Measurements from ENCODE around the gene CARS1.

The CARS1 gene

DNA sequence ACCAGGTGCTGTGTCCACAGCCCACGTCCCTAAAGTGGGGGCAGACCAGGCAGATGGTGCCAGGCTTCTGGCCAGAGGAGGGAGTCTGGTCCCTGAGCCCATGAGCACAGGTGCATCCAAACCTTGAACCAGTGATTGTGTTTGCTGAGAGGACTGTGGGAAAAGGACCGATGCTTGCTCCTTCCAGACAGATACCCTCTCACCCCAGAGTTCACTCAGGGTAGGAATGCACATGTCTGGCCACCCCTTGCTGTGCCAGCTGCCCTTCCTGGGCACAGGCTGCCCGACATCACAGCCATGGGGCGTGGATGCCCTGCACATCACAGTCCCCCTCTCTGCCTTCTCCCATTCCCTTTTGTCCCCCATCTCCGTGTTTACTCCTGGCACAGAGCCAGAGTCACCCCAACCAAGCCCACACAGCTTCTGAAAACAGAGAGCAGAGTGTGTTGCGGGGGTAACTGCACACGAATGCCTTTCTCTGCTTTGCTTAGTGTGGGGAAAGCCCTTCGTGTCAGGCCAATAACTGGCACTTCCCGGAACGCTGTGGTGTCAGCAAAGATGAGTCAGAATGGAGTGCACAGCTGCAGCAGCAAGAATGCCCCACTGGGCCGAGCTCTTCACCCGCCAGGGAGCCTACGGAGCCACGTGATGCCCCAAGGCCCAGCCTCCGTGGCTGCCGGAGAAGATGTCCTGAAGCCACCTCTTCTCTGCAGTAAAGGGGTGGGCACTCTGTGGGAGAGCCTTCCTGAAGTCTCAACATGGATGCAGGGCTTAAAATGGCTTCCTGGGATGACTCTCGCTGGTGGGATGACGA lies 7.6 kb downstream of the CARS1 start:
- Histone ChIP-seq H3K27ac (ENCODE audit: insufficient read depth in 1 of 2, low read depth in 1 of 2, low read length in 2 of 2, poor library complexity in 1 of 2, severe bottlenecking in 2 of 2) (no peak overlapping the region), H3K36me3 (ENCODE audit: control insufficient read depth in 4 of 4, insufficient read depth in 4 of 4, low read length in 3 of 4) (peaks cover 2 to 49% (median 30%) of the 10 kb centered on the region in 4 experiments), H3K9me3 (ENCODE audit: control extremely low read depth in 1 of 5, control insufficient read depth in 4 of 5, insufficient read depth in 2 of 5, low read depth in 1 of 5, low read length in 4 of 5) (no peaks in the 10 kb centered on the region), H3K4me1 (ENCODE audit: control extremely low read depth in 1 of 4, control insufficient read depth in 4 of 4, insufficient read depth in 4 of 4, low read length in 3 of 4) (peaks cover 0 to 11% (median 5%) of the 10 kb centered on the region in 4 experiments), H3K27me3 (replicated peaks in 2 of 5; ENCODE audit: control insufficient read depth in 4 of 5, insufficient read depth in 5 of 5, low read length in 4 of 5) (no peaks in the 10 kb centered on the region), H3K4me3 (ENCODE audit: control insufficient read depth in 1 of 7, extremely low read depth in 1 of 7, insufficient read depth in 4 of 7, low read depth in 2 of 7, low read length in 6 of 7) (no peak overlapping the region)
- peak in 2 of 3 donors; percentile 27 to 38 for DNase-seq
- ChIA-PET CTCF (interaction anchor here (1.0 to 7.3 kb wide), 3 partner anchors 8 to 42 kb away, joined by 3 to 63 read pairs (median 44); partner anchors contain the start of gene CARS1), POLR2A (no interaction called here)
- WGBS (ENCODE audit: insufficient coverage), result 97% methylated on average over 16 of the region's 18 CpGs

DNA sequence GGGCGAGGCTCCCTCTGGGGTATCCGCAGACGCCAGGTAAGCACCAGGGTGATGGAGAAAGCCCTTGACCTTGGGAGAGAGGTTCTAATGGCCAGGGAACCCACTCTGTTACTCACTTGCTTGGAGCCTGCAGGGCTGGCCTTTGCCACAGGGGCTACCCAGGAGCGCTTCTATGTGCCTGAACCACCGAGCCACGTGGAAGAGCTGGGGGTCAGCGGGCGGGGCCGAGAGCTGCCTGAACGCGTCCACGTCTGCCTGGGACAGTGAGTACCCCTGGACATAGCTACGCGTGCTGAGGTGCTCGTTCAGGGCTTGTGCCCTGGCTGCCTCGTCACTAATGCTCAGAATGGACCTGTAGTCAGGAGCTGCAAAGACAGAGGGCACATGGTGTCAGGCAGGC lies 9.6 kb downstream of the CARS1 start:
- Histone ChIP-seq H3K4me1 (ENCODE audit: control extremely low read depth in 1 of 4, control insufficient read depth in 4 of 4, insufficient read depth in 4 of 4, low read length in 3 of 4) (peaks cover 0 to 11% (median 5%) of the 10 kb centered on the region in 4 experiments), H3K9me3 (ENCODE audit: control extremely low read depth in 1 of 5, control insufficient read depth in 4 of 5, insufficient read depth in 2 of 5, low read depth in 1 of 5, low read length in 4 of 5) (no peaks in the 10 kb centered on the region), H3K36me3 (ENCODE audit: control insufficient read depth in 4 of 4, insufficient read depth in 4 of 4, low read length in 3 of 4) (peaks cover 3 to 38% (median 27%) of the 10 kb centered on the region in 4 experiments), H3K4me3 (ENCODE audit: control insufficient read depth in 1 of 7, extremely low read depth in 1 of 7, insufficient read depth in 4 of 7, low read depth in 2 of 7, low read length in 6 of 7) (no peak overlapping the region), H3K27ac (ENCODE audit: insufficient read depth in 1 of 2, low read depth in 1 of 2, low read length in 2 of 2, poor library complexity in 1 of 2, severe bottlenecking in 2 of 2) (no peak overlapping the region), H3K27me3 (replicated peaks in 2 of 5; ENCODE audit: control insufficient read depth in 4 of 5, insufficient read depth in 5 of 5, low read length in 4 of 5) (no peaks in the 10 kb centered on the region)
- 97% methylated on average over 16 of the region's 16 CpGs for WGBS (ENCODE audit: insufficient coverage)
- CTCF ChIA-PET, result interaction anchor here (1.1 to 7.3 kb wide), 5 partner anchors 9 to 169 kb away, joined by 3 to 63 read pairs (median 4); no protein-coding TSS in a partner anchor
- POLR2A ChIA-PET, result no interaction called here
- no peak for DNase-seq

DNA sequence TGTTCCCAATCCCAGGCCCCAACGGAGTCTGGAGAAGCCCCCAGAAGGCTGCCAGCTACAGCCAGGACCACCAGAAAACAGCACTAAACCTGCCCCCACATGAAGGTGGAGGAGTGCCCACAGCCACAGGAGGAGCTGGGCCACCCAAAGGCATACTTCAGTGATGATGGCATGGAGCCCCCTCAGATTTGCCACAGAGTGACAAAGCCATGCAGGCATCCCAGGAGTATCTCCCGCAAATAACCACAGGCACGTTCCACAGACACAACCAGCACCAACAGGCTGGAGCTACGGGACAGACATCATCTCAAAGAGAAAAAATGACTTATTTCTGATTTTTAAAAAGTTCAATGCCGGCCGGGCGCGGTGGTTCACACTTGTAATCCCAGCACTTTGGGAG lies 10.6 kb downstream of the CARS1 start:
- ChIA-PET POLR2A (no interaction called here), CTCF (interaction anchor here (1.1 to 1.5 kb wide), 2 partner anchors 9 to 39 kb away, joined by 3 to 4 read pairs; no protein-coding TSS in a partner anchor)
- Histone ChIP-seq H3K9me3 (ENCODE audit: control extremely low read depth in 1 of 5, control insufficient read depth in 4 of 5, insufficient read depth in 2 of 5, low read depth in 1 of 5, low read length in 4 of 5) (no peaks in the 10 kb centered on the region), H3K27me3 (replicated peaks in 2 of 5; ENCODE audit: control insufficient read depth in 4 of 5, insufficient read depth in 5 of 5, low read length in 4 of 5) (no peaks in the 10 kb centered on the region), H3K36me3 (ENCODE audit: control insufficient read depth in 4 of 4, insufficient read depth in 4 of 4, low read length in 3 of 4) (peaks cover 3 to 45% (median 32%) of the 10 kb centered on the region in 4 experiments), H3K4me1 (ENCODE audit: control extremely low read depth in 1 of 4, control insufficient read depth in 4 of 4, insufficient read depth in 4 of 4, low read length in 3 of 4) (peaks cover 0 to 7% (median 2%) of the 10 kb centered on the region in 4 experiments), H3K27ac (ENCODE audit: insufficient read depth in 1 of 2, low read depth in 1 of 2, low read length in 2 of 2, poor library complexity in 1 of 2, severe bottlenecking in 2 of 2) (no peak overlapping the region), H3K4me3 (ENCODE audit: control insufficient read depth in 1 of 7, extremely low read depth in 1 of 7, insufficient read depth in 4 of 7, low read depth in 2 of 7, low read length in 6 of 7) (no peak overlapping the region)
- no peak for DNase-seq
- 96% methylated on average over 3 of the region's 8 CpGs for WGBS (ENCODE audit: insufficient coverage)

DNA sequence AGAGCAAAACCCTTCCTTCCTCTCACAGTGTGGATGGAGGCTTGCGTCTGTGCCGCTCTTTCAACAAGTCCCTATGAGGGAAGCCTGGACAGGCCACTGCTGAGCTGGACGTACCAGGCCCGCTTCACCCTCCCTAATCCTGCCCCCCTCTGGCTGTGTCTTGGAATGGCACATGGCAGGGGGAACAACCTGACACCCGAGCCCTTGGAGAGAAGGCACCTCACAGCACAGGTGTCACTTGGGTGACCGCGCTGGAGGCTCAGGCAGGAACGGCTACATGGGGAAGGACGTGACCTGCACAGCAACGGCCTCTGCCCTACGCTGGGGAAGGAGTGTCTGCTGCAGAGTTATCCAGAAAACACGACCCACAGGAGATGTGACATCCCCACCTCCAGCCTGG lies 11.0 kb downstream of the CARS1 start:
- Histone ChIP-seq H3K36me3 (ENCODE audit: control insufficient read depth in 4 of 4, insufficient read depth in 4 of 4, low read length in 3 of 4) (peaks cover 3 to 50% (median 34%) of the 10 kb centered on the region in 4 experiments), H3K4me1 (ENCODE audit: control extremely low read depth in 1 of 4, control insufficient read depth in 4 of 4, insufficient read depth in 4 of 4, low read length in 3 of 4) (peaks cover 0 to 3% (median 0%) of the 10 kb centered on the region in 4 experiments), H3K27ac (ENCODE audit: insufficient read depth in 1 of 2, low read depth in 1 of 2, low read length in 2 of 2, poor library complexity in 1 of 2, severe bottlenecking in 2 of 2) (no peak overlapping the region), H3K27me3 (replicated peaks in 2 of 5; ENCODE audit: control insufficient read depth in 4 of 5, insufficient read depth in 5 of 5, low read length in 4 of 5) (no peaks in the 10 kb centered on the region), H3K9me3 (ENCODE audit: control extremely low read depth in 1 of 5, control insufficient read depth in 4 of 5, insufficient read depth in 2 of 5, low read depth in 1 of 5, low read length in 4 of 5) (no peaks in the 10 kb centered on the region), H3K4me3 (ENCODE audit: control insufficient read depth in 1 of 7, extremely low read depth in 1 of 7, insufficient read depth in 4 of 7, low read depth in 2 of 7, low read length in 6 of 7) (no peak overlapping the region)
- DNase-seq, result no peak
- CTCF ChIA-PET, result interaction anchor here (1.5 to 1.6 kb wide), 3 partner anchors 8 to 45 kb away, joined by 3 to 6 read pairs (median 5); no protein-coding TSS in a partner anchor
- POLR2A ChIA-PET, result no interaction called here
- 97% methylated on average over 10 of the region's 12 CpGs for WGBS (ENCODE audit: insufficient coverage)

DNA sequence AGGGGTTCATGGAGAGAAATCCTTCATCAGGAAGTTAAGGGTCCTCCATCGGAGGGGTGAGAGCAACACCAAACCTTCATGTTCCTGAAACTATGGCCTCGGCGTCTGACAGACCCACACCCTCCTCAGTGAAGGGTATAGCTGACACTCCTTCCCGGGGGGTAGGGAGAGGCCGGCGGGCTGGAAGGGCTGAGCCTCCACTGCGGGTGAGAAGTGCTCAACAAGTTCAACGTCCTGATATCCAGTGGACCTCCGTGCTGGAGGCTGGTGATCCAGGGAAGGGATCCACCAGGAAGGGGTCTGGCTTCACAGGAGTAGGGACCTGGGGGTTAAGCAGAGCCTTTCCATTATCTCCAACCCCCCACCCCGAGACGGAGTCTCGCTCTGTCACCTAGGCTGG lies 12.3 kb downstream of the CARS1 start:
- Histone ChIP-seq H3K27ac (ENCODE audit: insufficient read depth in 1 of 2, low read depth in 1 of 2, low read length in 2 of 2, poor library complexity in 1 of 2, severe bottlenecking in 2 of 2) (no peak overlapping the region), H3K27me3 (replicated peaks in 2 of 5; ENCODE audit: control insufficient read depth in 4 of 5, insufficient read depth in 5 of 5, low read length in 4 of 5) (no peaks in the 10 kb centered on the region), H3K4me3 (ENCODE audit: control insufficient read depth in 1 of 7, extremely low read depth in 1 of 7, insufficient read depth in 4 of 7, low read depth in 2 of 7, low read length in 6 of 7) (no peak overlapping the region), H3K36me3 (ENCODE audit: control insufficient read depth in 4 of 4, insufficient read depth in 4 of 4, low read length in 3 of 4) (peaks cover 3 to 61% (median 41%) of the 10 kb centered on the region in 4 experiments), H3K4me1 (ENCODE audit: control extremely low read depth in 1 of 4, control insufficient read depth in 4 of 4, insufficient read depth in 4 of 4, low read length in 3 of 4) (no peaks in the 10 kb centered on the region), H3K9me3 (ENCODE audit: control extremely low read depth in 1 of 5, control insufficient read depth in 4 of 5, insufficient read depth in 2 of 5, low read depth in 1 of 5, low read length in 4 of 5) (no peaks in the 10 kb centered on the region)
- ChIA-PET POLR2A (no interaction called here), CTCF (interaction anchor here (1.5 to 1.6 kb wide), 2 partner anchors 9 to 46 kb away, joined by 5 to 6 read pairs; no protein-coding TSS in a partner anchor)
- WGBS (ENCODE audit: insufficient coverage), result 97% methylated on average over 12 of the region's 12 CpGs
- no peak for DNase-seq

DNA sequence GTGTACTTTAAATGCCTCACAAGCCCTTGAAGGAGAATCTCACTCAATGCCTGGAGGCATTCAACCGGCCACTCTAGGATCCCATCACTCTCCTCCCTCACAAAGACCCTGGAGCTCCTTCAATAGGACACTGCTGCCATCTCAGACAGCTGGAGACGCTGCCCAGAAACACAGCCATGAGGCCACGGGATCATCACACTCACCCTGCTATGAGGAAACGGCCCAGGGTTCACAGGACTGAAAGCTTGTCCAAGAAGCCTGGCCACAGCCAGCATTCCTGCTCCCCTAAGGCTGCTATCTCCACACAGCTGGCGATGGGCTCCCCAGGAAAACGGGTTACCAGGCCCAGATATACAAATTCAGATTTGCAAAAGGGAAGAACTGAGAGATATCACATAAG lies 13.2 kb downstream of the CARS1 start:
- H3K27me3 ChIP-seq (replicated peaks in 2 of 5; ENCODE audit: control insufficient read depth in 4 of 5, insufficient read depth in 5 of 5, low read length in 4 of 5), result no peaks in the 10 kb centered on the region
- CTCF ChIA-PET, result interaction anchor here (1.0 to 1.3 kb wide), 2 partner anchors 39 to 45 kb away, joined by 3 to 4 read pairs; no protein-coding TSS in a partner anchor
- POLR2A ChIA-PET, result no interaction called here
- peaks cover 4 to 59% (median 43%) of the 10 kb centered on the region in 4 experiments for H3K36me3 ChIP-seq (ENCODE audit: control insufficient read depth in 4 of 4, insufficient read depth in 4 of 4, low read length in 3 of 4)
- no peak for DNase-seq
- no peaks in the 10 kb centered on the region for H3K9me3 ChIP-seq (ENCODE audit: control extremely low read depth in 1 of 5, control insufficient read depth in 4 of 5, insufficient read depth in 2 of 5, low read depth in 1 of 5, low read length in 4 of 5)
- H3K4me3 ChIP-seq (ENCODE audit: control insufficient read depth in 1 of 7, extremely low read depth in 1 of 7, insufficient read depth in 4 of 7, low read depth in 2 of 7, low read length in 6 of 7), result no peak overlapping the region
- H3K27ac ChIP-seq (ENCODE audit: insufficient read depth in 1 of 2, low read depth in 1 of 2, low read length in 2 of 2, poor library complexity in 1 of 2, severe bottlenecking in 2 of 2), result no peak overlapping the region
- WGBS (ENCODE audit: insufficient coverage), result 97% methylated on average over 5 of the region's 6 CpGs
- no peaks in the 10 kb centered on the region for H3K4me1 ChIP-seq (ENCODE audit: control extremely low read depth in 1 of 4, control insufficient read depth in 4 of 4, insufficient read depth in 4 of 4, low read length in 3 of 4)

DNA sequence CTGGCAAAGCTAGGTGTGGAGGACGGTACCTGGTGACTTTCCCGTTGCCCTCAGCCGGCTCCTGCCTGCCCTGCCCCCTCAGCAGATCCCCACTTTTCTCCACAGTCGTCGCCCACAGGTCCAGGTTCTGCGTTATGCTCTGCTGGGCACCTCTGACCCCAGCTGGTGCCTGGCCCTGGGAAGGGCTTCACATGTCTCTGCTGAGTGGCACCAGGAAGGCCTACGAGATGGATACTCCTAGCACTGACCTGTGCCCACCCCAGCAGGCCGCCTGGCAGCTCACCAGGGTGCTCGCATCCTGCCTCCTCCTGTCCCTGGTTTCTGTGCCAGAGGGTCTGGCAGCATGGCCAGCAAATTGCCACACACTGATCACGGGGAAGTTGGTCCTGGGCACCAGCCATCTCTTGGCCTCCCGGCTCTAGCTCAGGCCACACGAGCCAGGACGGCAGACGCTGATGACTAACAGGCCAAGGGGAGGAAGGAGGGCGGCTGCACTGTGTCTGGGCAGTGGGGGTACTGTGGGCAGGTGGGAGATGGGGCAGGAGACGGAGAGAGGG lies 13.8 kb downstream of the CARS1 start:
- H3K36me3 ChIP-seq (ENCODE audit: control insufficient read depth in 4 of 4, insufficient read depth in 4 of 4, low read length in 3 of 4), result peaks cover 6 to 64% (median 46%) of the 10 kb centered on the region in 4 experiments
- POLR2A ChIA-PET, result no interaction called here
- CTCF ChIA-PET, result interaction anchor here (1.0 to 1.3 kb wide), 2 partner anchors 39 to 46 kb away, joined by 3 to 4 read pairs; no protein-coding TSS in a partner anchor
- no peaks in the 10 kb centered on the region for H3K9me3 ChIP-seq (ENCODE audit: control extremely low read depth in 1 of 5, control insufficient read depth in 4 of 5, insufficient read depth in 2 of 5, low read depth in 1 of 5, low read length in 4 of 5)
- H3K27ac ChIP-seq (ENCODE audit: insufficient read depth in 1 of 2, low read depth in 1 of 2, low read length in 2 of 2, poor library complexity in 1 of 2, severe bottlenecking in 2 of 2), result no peak overlapping the region
- no peak for DNase-seq
- over 99% methylated on average over 15 of the region's 16 CpGs for WGBS (ENCODE audit: insufficient coverage)
- no peaks in the 10 kb centered on the region for H3K27me3 ChIP-seq (replicated peaks in 2 of 5; ENCODE audit: control insufficient read depth in 4 of 5, insufficient read depth in 5 of 5, low read length in 4 of 5)
- H3K4me3 ChIP-seq (ENCODE audit: control insufficient read depth in 1 of 7, extremely low read depth in 1 of 7, insufficient read depth in 4 of 7, low read depth in 2 of 7, low read length in 6 of 7), result no peak overlapping the region
- H3K4me1 ChIP-seq (ENCODE audit: control extremely low read depth in 1 of 4, control insufficient read depth in 4 of 4, insufficient read depth in 4 of 4, low read length in 3 of 4), result no peaks in the 10 kb centered on the region

Measured in common myeloid progenitor, CD34-positive (primary cell).